Measurements from ENCODE around the gene ANKS1A.

- TF ChIP-seq ZNF274 (IDR thresholded peaks at IDR 0.05; ENCODE audit: low read depth, low read length) (no peak), YY1 (IDR thresholded peaks at IDR 0.05; ENCODE audit: insufficient read depth, insufficient read length) (no peak)
Measured at GRCh38 chr6:35070111-35070510, 181.1 kb downstream of the ANKS1A start.
